BLaER1 treated with 17β-estradiol and CSF1 and Interleukin-3, amounts not matched to agents 10 nM and 100 nM (cell line): ENCODE measurements around the gene SIK2.
A peak's percentile ranks its signal among the peaks of the same experiment; 100 is the strongest.

Experiments
- H3K27ac ChIP-seq, 11 experiments: shearing (Covaris generic); formaldehyde crosslinking; 2 replicates each; pipeline ENCODE4 v1.8.1; 2022
- H3K27me3 ChIP-seq, 11 experiments: shearing (Covaris generic); formaldehyde crosslinking; 2 replicates each; pipeline ENCODE4 v1.8.1; 2022
- H3K36me3 ChIP-seq, 11 experiments: shearing (Covaris generic); formaldehyde crosslinking; 2 replicates each; pipeline ENCODE4 v1.8.1; 2022
- H3K4me1 ChIP-seq, 10 experiments: shearing (Covaris generic); formaldehyde crosslinking; 2 replicates each; pipeline ENCODE4 v1.8.1; 2022
- H3K4me2 ChIP-seq, 11 experiments: shearing (Covaris generic); formaldehyde crosslinking; 2 replicates each; pipeline ENCODE4 v1.8.1; 2022
- H3K4me3 ChIP-seq, 10 experiments: shearing (Covaris generic); formaldehyde crosslinking; 2 replicates each; pipeline ENCODE4 v1.8.1; 2022
- H3K9ac ChIP-seq, 11 experiments: shearing (Covaris generic); formaldehyde crosslinking; 2 replicates each; pipeline ENCODE4 v1.8.1; 2022
- H3K9me3 ChIP-seq, 11 experiments: shearing (Covaris generic); formaldehyde crosslinking; replicated peaks in 1 of 11; 2 replicates each; pipeline ENCODE4 v1.8.1; 2022
- H4K20me1 ChIP-seq, 11 experiments: shearing (Covaris generic); formaldehyde crosslinking; 2 replicates each; pipeline ENCODE4 v1.8.1; 2022
- Cebpa-rat ChIP-seq, 11 experiments: shearing (Covaris generic); IDR thresholded peaks; 2 replicates each; pipeline ENCODE4 v1.8.1; 2022

SIK2 gene

DNA sequence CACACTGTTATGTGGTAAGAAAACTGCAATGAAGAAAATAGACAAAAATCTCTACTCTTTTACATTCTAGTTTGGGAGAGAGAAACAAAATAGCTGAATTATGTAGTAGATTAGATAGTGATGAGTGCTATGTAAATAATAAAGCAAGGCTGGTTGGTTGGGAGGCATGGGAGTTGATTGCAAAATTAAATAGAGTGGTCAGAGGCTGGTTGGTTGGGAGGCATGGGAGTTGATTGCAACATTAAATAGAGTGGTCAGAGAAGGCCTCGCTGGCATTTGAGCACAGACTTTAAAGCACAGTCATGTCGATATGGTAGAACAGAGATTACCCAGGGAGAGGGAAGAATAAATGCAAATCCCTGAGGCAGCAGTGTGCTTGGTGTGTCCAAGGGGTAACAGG is 22.4 kb downstream of the SIK2 start:
- Histone ChIP-seq H3K27ac (no peak overlapping the region), H3K4me2 (no peak overlapping the region), H3K4me1 (no peaks in the 10 kb centered on the region), H3K36me3 (peaks cover 74 to 100% (median 92%) of the 10 kb centered on the region in 11 experiments), H3K9ac (no peak overlapping the region), H4K20me1 (0 out of 22 replicates have a peak, but pooled peaks cover 0 to 4% (median 0%) of the 10 kb centered on the region in 11 experiments), H3K4me3 (no peak overlapping the region), H3K9me3 (peaks cover 16 to 35% (median 24%) of the 10 kb centered on the region in 11 experiments), H3K27me3 (no peaks in the 10 kb centered on the region)
- no peak for TF ChIP-seq Cebpa-rat (IDR thresholded peaks at IDR 0.05)

DNA sequence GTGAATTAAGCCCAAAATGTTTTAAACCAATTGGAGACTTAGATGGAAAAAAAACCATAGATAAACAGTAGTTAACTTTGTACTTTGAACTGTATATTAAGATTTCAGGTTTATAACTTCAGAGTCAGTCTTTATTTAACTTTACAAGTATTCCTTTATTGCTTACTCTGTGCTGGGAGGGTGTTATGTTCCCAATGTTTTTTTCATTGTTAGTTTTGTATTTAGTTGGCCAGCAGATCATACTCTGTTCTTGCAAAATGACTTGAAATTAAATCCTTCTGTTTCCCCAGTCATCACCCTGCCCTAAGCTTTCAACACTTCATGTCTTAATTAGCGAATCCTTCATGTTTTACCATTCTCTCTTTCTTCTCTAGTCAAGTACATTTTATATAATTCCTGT is 25.3 kb downstream of the SIK2 start:
- H3K36me3 ChIP-seq, result peaks cover 51 to 97% (median 77%) of the 10 kb centered on the region in 11 experiments

DNA sequence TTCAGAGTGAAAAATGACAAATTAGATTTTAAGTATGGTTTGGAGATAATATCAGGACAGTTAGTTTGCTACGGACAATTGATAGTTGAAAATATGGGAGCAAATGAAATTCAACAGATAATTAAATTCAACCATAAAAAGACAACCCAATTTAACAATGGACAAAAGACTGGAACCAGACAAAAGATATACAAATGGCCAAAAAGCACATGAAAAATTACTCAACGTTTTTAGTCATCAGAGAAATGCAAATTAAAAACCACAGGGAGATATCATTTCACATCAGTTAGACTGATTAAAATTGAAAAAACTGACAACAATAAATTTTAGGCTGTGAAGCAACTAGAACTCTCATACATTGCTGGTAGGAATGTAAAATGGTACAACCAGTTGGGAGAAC is 27.2 kb downstream of the SIK2 start:
- Histone ChIP-seq H3K9ac (no peak overlapping the region), H3K27me3 (no peaks in the 10 kb centered on the region), H3K4me2 (no peak overlapping the region), H4K20me1 (peaks cover 0 to 10% (median 0%) of the 10 kb centered on the region in 11 experiments; a peak in 2 of 22 replicates), H3K36me3 (peaks cover 38 to 89% (median 59%) of the 10 kb centered on the region in 11 experiments), H3K27ac (no peak overlapping the region), H3K4me3 (no peak overlapping the region), H3K4me1 (peaks cover 11 to 14% (median 13%) of the 10 kb centered on the region in 10 experiments; a peak in 19 of 20 replicates), H3K9me3 (no peaks in the 10 kb centered on the region; a peak in 2 of 22 replicates)
- TF ChIP-seq Cebpa-rat (IDR thresholded peaks at IDR 0.05), result no peak

More for the DNA sequence above, 25.3 kb downstream of the SIK2 start:
- no peak overlapping the region for H3K4me2 ChIP-seq
- no peak overlapping the region for H3K4me3 ChIP-seq
- H3K27me3 ChIP-seq, result no peaks in the 10 kb centered on the region
- no peak overlapping the region for H3K9ac ChIP-seq
- H3K27ac ChIP-seq, result no peak overlapping the region
- H4K20me1 ChIP-seq, result peaks cover 0 to 10% (median 0%) of the 10 kb centered on the region in 11 experiments; a peak in 1 of 22 replicates
- no peaks in the 10 kb centered on the region for H3K4me1 ChIP-seq
- TF ChIP-seq Cebpa-rat (IDR thresholded peaks at IDR 0.05), result no peak
- H3K9me3 ChIP-seq, result peaks cover 4 to 14% (median 12%) of the 10 kb centered on the region in 11 experiments; a peak in 19 of 22 replicates

DNA sequence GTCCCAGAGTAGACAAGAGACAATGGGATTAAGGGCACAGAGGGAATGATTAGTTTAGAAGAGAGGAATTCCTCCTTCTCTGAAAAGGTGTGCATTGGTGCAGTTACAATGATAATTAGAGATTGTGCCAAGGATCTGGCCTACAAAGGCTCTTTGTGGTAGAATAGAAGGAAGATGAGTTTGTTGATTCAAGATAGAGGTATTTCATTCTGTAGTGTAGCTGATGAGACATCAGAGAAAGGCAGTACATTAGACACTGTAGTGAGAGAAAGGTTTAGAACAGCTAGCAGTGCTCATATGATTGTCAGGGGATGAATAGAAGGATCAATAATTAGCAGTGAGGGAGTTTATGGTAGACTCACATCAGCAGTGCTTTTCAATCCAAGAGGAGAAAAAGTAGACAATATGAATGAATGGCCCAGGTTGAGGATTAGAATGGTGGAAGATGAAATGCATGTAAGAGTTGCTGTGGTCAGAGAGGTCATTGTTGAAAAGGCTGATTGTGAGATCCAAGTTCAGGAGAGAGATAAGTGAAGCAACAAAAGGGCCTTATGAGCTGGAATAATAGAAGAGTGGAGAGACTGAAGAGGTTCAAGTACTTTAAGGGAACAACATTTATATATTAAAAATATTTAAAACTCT is 28.9 kb downstream of the SIK2 start:
- no peak overlapping the region for H3K9ac ChIP-seq

DNA sequence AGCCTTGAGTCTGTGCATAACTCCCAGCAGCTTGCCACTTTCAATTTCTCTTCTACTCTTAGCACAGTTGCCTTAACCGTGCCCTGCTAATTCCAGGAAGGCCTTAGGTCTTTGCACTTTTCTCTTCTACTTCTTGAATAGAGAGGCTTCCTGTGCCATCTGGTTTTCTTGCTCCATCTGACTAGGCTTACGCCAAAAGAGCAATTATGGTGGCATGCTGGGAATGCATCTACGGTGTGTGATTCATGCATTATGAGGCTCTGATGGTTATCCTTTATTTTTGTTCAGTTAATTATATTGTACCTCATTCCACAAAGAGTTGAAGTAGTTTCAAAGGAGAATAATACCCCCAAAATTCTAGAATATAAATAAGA is 29.4 kb downstream of the SIK2 start:
- Histone ChIP-seq H3K4me2 (no peak overlapping the region), H3K9ac (no peak overlapping the region), H4K20me1 (peaks cover 0 to 10% (median 0%) of the 10 kb centered on the region in 11 experiments; a peak in 2 of 22 replicates), H3K9me3 (peaks cover 0 to 6% (median 3%) of the 10 kb centered on the region in 11 experiments; a peak in 4 of 22 replicates), H3K27me3 (no peaks in the 10 kb centered on the region), H3K27ac (no peak overlapping the region), H3K4me3 (no peak overlapping the region), H3K36me3 (peaks cover 27 to 87% (median 49%) of the 10 kb centered on the region in 11 experiments; a peak in 21 of 22 replicates), H3K4me1 (peaks cover 11 to 19% (median 13%) of the 10 kb centered on the region in 10 experiments; a peak in 19 of 20 replicates)
- no peak for TF ChIP-seq Cebpa-rat (IDR thresholded peaks at IDR 0.05)

More for the DNA sequence above, 28.9 kb downstream of the SIK2 start:
- no peaks in the 10 kb centered on the region for H3K27me3 ChIP-seq
- H3K4me1 ChIP-seq, result peaks cover 11 to 19% (median 13%) of the 10 kb centered on the region in 10 experiments; a peak in 19 of 20 replicates
- H4K20me1 ChIP-seq, result peaks cover 0 to 10% (median 0%) of the 10 kb centered on the region in 11 experiments; a peak in 2 of 22 replicates
- peaks cover 0 to 6% (median 0%) of the 10 kb centered on the region in 11 experiments; a peak in 3 of 22 replicates for H3K9me3 ChIP-seq
- no peak for TF ChIP-seq Cebpa-rat (IDR thresholded peaks at IDR 0.05)
- no peak overlapping the region for H3K4me3 ChIP-seq
- peaks cover 27 to 86% (median 49%) of the 10 kb centered on the region in 11 experiments; a peak in 21 of 22 replicates for H3K36me3 ChIP-seq
- H3K4me2 ChIP-seq, result no peak overlapping the region
- no peak overlapping the region for H3K27ac ChIP-seq

DNA sequence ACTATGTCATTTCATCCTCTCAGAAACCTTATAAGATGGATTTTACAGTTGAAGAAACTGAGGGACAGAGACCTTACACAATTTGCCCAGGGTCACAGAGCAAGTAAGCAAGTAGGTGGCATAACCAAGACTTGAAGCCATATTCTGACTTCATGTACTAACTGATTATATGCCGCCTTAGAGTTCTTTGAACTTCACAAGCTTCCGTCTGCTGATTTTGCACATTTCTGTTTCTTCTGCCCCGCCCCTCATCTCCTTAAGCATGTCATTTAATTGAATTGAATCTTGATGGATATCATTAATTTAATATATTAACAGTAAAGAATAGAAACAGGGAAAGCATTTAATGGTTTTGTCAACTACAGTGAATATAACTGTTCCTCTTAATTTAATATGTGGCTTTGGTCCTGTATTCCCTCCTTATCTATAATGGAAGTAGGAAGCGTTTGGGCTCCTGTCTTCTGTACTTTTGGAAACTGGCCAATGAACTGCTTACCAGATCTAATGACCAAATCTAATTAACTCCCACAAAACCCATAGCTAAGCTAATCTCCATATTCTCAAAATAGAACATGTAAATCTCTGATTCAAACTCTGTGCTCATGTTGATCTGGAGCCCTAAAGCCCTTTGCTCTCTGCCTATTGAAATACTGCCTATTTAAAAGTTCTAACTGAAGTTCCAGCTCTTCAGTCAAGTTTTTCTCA is 30.4 kb downstream of the SIK2 start:
- no peak for TF ChIP-seq Cebpa-rat (IDR thresholded peaks at IDR 0.05)
- Histone ChIP-seq H3K9me3 (peaks cover 0 to 12% (median 3%) of the 10 kb centered on the region in 11 experiments; a peak in 8 of 22 replicates), H3K9ac (no peak overlapping the region), H4K20me1 (peaks cover 0 to 6% (median 0%) of the 10 kb centered on the region in 11 experiments; a peak in 2 of 22 replicates), H3K4me2 (no peak overlapping the region), H3K27ac (no peak overlapping the region), H3K4me3 (no peak overlapping the region), H3K27me3 (no peaks in the 10 kb centered on the region), H3K36me3 (peaks cover 24 to 87% (median 48%) of the 10 kb centered on the region in 11 experiments; a peak in 21 of 22 replicates), H3K4me1 (peaks cover 11 to 19% (median 13%) of the 10 kb centered on the region in 10 experiments; a peak in 19 of 20 replicates)

DNA sequence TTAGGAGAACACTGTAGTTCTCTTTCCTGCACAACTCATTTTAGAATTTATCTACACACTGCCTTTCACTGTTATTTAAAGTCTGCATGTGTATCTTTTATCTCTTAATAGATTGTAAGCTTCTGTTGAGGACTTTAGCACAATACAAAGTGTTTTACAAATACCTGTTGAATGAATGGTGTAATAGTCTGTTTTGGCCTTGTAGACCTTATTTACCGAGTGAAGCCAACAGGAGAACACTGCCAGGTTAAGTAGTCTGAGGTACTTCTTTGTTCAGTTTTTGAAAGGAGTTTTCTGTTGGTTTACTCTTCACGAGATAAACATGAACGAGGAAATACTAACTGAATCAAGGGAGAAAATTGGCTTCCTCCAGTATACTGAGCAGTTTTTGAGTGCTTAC is 31.0 kb downstream of the SIK2 start:
- Histone ChIP-seq H3K9ac (no peak overlapping the region), H3K27me3 (no peaks in the 10 kb centered on the region), H3K4me3 (no peak overlapping the region), H3K36me3 (peaks cover 28 to 87% (median 48%) of the 10 kb centered on the region in 11 experiments), H3K27ac (peak overlapping the region in 1 of 11 experiments; percentile 12; a peak in 3 of 22 replicates), H3K4me1 (peaks cover 11 to 19% (median 13%) of the 10 kb centered on the region in 10 experiments; a peak in 19 of 20 replicates), H3K9me3 (peaks cover 0 to 17% (median 4%) of the 10 kb centered on the region in 11 experiments; a peak in 8 of 22 replicates), H4K20me1 (peaks cover 0 to 5% (median 0%) of the 10 kb centered on the region in 11 experiments; a peak in 2 of 22 replicates), H3K4me2 (peak overlapping the region in 7 of 11 experiments; percentile 14 to 56 (median 33); a peak in 10 of 22 replicates)
- TF ChIP-seq Cebpa-rat (IDR thresholded peaks at IDR 0.05), result no peak

DNA sequence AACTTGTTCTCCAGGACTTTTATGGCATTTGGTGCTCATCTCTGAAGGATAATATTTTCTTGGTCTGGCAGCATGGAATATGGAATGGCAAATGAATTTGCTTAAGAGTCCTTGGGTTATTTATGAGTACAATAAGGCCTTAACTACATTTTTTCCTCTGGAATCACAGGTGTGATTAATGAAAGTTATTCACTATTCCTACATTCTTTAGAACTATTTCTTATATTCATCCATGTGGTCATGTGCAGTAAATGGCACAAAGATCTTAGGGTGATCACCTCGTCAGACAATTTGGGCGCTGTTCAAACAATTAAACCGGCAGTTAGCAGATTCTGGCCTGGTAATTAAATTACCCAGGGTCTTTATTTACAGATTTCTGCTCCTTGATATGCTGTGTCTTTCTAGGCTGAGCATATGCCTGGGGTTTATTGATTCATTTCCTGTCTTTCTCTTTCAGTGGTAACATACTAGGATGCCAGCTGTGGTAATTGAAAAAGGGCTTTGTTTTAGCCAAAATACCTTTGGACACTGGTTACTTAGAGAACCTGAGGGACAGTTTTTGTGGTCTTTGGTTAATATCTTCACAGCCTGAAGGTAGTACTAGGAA is 31.6 kb downstream of the SIK2 start:
- H3K9ac ChIP-seq, result no peak overlapping the region
- no peak overlapping the region for H3K4me3 ChIP-seq
- H3K27ac ChIP-seq, result peak overlapping the region in 3 of 11 experiments; percentile 12 to 22 (median 21); a peak in 5 of 22 replicates
- no peak for TF ChIP-seq Cebpa-rat (IDR thresholded peaks at IDR 0.05)
- peaks cover 11 to 19% (median 13%) of the 10 kb centered on the region in 10 experiments; a peak in 19 of 20 replicates for H3K4me1 ChIP-seq
- H3K9me3 ChIP-seq, result peaks cover 0 to 17% (median 4%) of the 10 kb centered on the region in 11 experiments; a peak in 7 of 22 replicates
- H4K20me1 ChIP-seq, result peaks cover 0 to 5% (median 0%) of the 10 kb centered on the region in 11 experiments; a peak in 2 of 22 replicates
- H3K27me3 ChIP-seq, result no peaks in the 10 kb centered on the region
- peaks cover 23 to 87% (median 45%) of the 10 kb centered on the region in 11 experiments for H3K36me3 ChIP-seq
- H3K4me2 ChIP-seq, result peak overlapping the region in 9 of 11 experiments; percentile 14 to 56 (median 33); a peak in 16 of 22 replicates
